ENCODE data around the gene GPR35. TPM values are rescaled to one million over a fixed set of nuclear protein-coding genes. Genes with fewer than 3 reads are reported as not detected.

GPR35 gene
- total and polyA plus RNA-seq, 2 donors (not counting 3 experiments of a cell fraction or from before 2014, with no cell fraction given): 0.18 to 0.33 TPM

- H3K36me3 ChIP-seq (ENCODE audit: control insufficient read depth in 2 of 2, extremely low read depth in 1 of 2, insufficient read depth in 2 of 2, low read length in 2 of 2): peaks cover 0 to 17% of the 10 kb centered on the region in 2 experiments
- no peaks in the 10 kb centered on the region for H3K4me1 ChIP-seq (ENCODE audit: control insufficient read depth, extremely low read depth, insufficient read depth, low read length)
- H3K4me2 ChIP-seq (ENCODE audit: insufficient read depth, low read length): no peak overlapping the region
- FAIRE-seq (no peak), DNase-seq (ENCODE audit: low read depth, low spot score) (no peak)
- no peaks in the 10 kb centered on the region for H3K9me3 ChIP-seq (replicated peaks; ENCODE audit: control insufficient read depth, insufficient read depth, low read length)
- no peaks in the 10 kb centered on the region for H3K27me3 ChIP-seq (ENCODE audit: control insufficient read depth in 2 of 2, insufficient read depth in 2 of 2, low read length in 2 of 2)
- ChIA-PET POLR2A (no interaction called here), CTCF (interaction anchor here (2.0 kb wide), 1 partner anchor 11 kb away, joined by 5 read pairs; the partner anchor contains the start of gene CAPN10)
- no peak overlapping the region for H2AFZ ChIP-seq (ENCODE audit: low read depth, low read length)
- no peak overlapping the region for H3K27ac ChIP-seq (ENCODE audit: insufficient read depth, low read depth, low read length)
- no peaks in the 10 kb centered on the region for H4K20me1 ChIP-seq (replicated peaks; ENCODE audit: control insufficient read depth, extremely low read depth, insufficient read depth, low read length)
- H3K9me1 ChIP-seq (replicated peaks; ENCODE audit: control insufficient read depth, extremely low read depth, insufficient read depth, low read length): no peaks in the 10 kb centered on the region
- H3K9ac ChIP-seq (replicated peaks; ENCODE audit: extremely low read depth, insufficient read depth, low read length): no peak overlapping the region
- BruUV-seq (replicated peaks): no TSS peak
- dilution Hi-C loops (cut with MboI; ENCODE audit: extremely low pct_ligation_motif_present, low sequenced_read_pairs): no loop called here
- H3K79me2 ChIP-seq (ENCODE audit: control insufficient read depth, insufficient read depth, low read length): no peaks in the 10 kb centered on the region
- no peak for TF ChIP-seq EZH2 (IDR thresholded peaks at IDR 0.05; ENCODE audit: borderline replicate concordance, low read depth, low read length, severe bottlenecking)
- no peak for TF ChIP-seq MYC (IDR thresholded peaks at IDR 0.05; ENCODE audit: low read depth, low read length)
- TF ChIP-seq CTCF (IDR thresholded peaks at IDR 0.05; ENCODE audit: extremely low read depth in 1 of 2, insufficient read depth in 1 of 2, low read depth in 1 of 2, low read length in 2 of 2): no peak
- TF ChIP-seq GATA2 (IDR thresholded peaks at IDR 0.05; ENCODE audit: insufficient read depth, insufficient read length, low read depth, low read length): no peak
- TF ChIP-seq JUN (IDR thresholded peaks at IDR 0.05; ENCODE audit: borderline replicate concordance, insufficient read depth, insufficient read length, low read depth): no peak
- TF ChIP-seq POLR2A (IDR thresholded peaks at IDR 0.05; ENCODE audit: low read depth, low read length): no peak
- TF ChIP-seq FOS (IDR thresholded peaks at IDR 0.05; ENCODE audit: borderline replicate concordance, insufficient read depth, low read length): no peak
- TF ChIP-seq MAX (IDR thresholded peaks at IDR 0.05; ENCODE audit: insufficient read depth, insufficient read length): no peak
- no peak for TF ChIP-seq POLR2AphosphoS5 (IDR thresholded peaks at IDR 0.05; ENCODE audit: insufficient read depth, low read depth, low read length)
- no peak overlapping the region for H3K4me3 ChIP-seq (replicated peaks in 1 of 3; ENCODE audit: insufficient read depth in 1 of 3, low read depth in 1 of 3, low read length in 3 of 3)
- intact Hi-C loops (cut with micrococcal nuclease): no loop called here
Observed at GRCh38 chr2:240597419-240598181, 27.7 kb upstream of the GPR35 start.

All from endothelial cell of umbilical vein (primary cell).